Testis (tissue), 3 donors: ENCODE data around the gene CPNE1. TPM values are rescaled to one million over a fixed set of nuclear protein-coding genes. Genes with fewer than 3 reads are reported as not detected.

ENCODE experiments used
- DNase-seq: peaks from one replicate; pipeline ENCODE4 v3.0.0-alpha.2; 2019
- H3K27ac ChIP-seq, 2 donors: fragments of 200-600 bp; sonication (generic); one replicate each; pipeline ENCODE4 v1.5.1; 2019
- H3K27me3 ChIP-seq: fragments of 200-600 bp; sonication (generic); one replicate; pipeline ENCODE4 v1.5.1; 2019
- H3K36me3 ChIP-seq: fragments of 200-600 bp; sonication (generic); one replicate; pipeline ENCODE4 v1.5.1; 2017; ENCODE audit warnings: low read depth; ENCODE audit errors: missing control alignments
- H3K4me1 ChIP-seq: fragments of 200-600 bp; sonication (generic); one replicate; pipeline ENCODE4 v1.5.1; 2019
- H3K4me3 ChIP-seq, 2 donors: fragments of 200-600 bp; sonication (generic); one replicate each; pipeline ENCODE4 v1.5.1; 2017 to 2019
- H3K9me3 ChIP-seq: fragments of 200-600 bp; sonication (generic); one replicate; pipeline ENCODE4 v1.5.1; 2017
- POLR2A ChIP-seq: fragments of 450-650 bp; IDR thresholded peaks from one replicate; pipeline ENCODE4 v1.6.1; 2017; ENCODE audit warnings: antibody characterized with exemption, mild to moderate bottlenecking, moderate library complexity
- WGBS, 2 donors: methylation state at CpG; one replicate each; pipeline ENCODE4 v1.1.5; 2018; 5-methylcytosine and 5-hydroxymethylcytosine counted together
- intact Hi-C: fragments of 100-400 bp; cut with DNase I; formaldehyde crosslinking; loops from one replicate; pipeline ENCODE4 v1.15.1; 2023; ENCODE audit warnings: low total_unique reads
- polyA plus RNA-seq: library from polyadenylated mRNA; stranded (reverse); fragments of 350-450 nt; fragmentation: Illumina TruSeq; extraction: RNeasy Lipid Tissue Mini Kit (QIAGEN cat#74804); gene quantifications from one replicate; pipeline ENCODE4 v1.2.3, GENCODE V29; 2014; ENCODE audit warnings: low read depth, low replicate concordance; ENCODE audit not compliant: insufficient read depth
- total RNA-seq, 2 donors: library from RNA; depleted of rRNA; stranded (reverse); fragments of >200 nt; gene quantifications; one replicate each; pipeline ENCODE4 v1.2.3, GENCODE V29; 2016
- TF ChIP-seq, protein P1 (sequence below), 3 experiments: fragments of 450-650 bp in 2 of 3; fragments of 200-600 bp in 1 of 3; sonication (generic) in 1 of 3; IDR thresholded peaks; one replicate each; pipeline ENCODE4 v1.5.1; 2016 to 2019; ENCODE audit warnings: antibody characterized with exemption in 3 of 3, mild to moderate bottlenecking in 2 of 3, moderate library complexity in 1 of 3

The CPNE1 gene
- total and polyA plus RNA-seq, 3 donors from 2014 or later: 60.6 to 105 (median 103) TPM

DNA sequence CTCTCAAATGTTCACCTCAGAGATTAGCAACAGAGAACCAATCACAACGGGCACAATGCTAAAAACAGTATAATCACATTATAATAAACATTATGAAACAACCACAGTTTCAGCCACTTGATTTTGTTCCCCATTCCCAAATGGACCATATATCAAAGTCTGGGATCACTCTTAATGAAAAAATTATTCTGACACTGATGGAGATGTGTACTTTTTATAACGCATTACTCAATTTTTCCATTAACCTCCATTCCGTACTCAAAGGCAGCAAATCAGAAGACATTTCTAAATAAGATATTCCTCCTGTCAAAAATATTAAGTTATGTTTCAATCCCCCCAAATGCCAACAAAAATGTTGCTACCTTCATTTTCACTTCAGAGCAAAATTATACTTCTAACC is 2.8 kb downstream of the CPNE1 start:
- H3K27ac ChIP-seq: peak overlapping the region in 1 of 2 donors; percentile 31
- no peaks in the 10 kb centered on the region for H3K36me3 ChIP-seq
- DNase-seq: no peak
- 24 to 26% methylated on average over 3 of the region's 3 CpGs for WGBS, 2 donors
- no peaks in the 10 kb centered on the region for H3K27me3 ChIP-seq
- intact Hi-C loops: no loop called here
- peaks cover 16% of the 10 kb centered on the region for H3K4me1 ChIP-seq
- H3K9me3 ChIP-seq: no peaks in the 10 kb centered on the region
- no peak for TF ChIP-seq POLR2A
- TF ChIP-seq, protein P1, sequence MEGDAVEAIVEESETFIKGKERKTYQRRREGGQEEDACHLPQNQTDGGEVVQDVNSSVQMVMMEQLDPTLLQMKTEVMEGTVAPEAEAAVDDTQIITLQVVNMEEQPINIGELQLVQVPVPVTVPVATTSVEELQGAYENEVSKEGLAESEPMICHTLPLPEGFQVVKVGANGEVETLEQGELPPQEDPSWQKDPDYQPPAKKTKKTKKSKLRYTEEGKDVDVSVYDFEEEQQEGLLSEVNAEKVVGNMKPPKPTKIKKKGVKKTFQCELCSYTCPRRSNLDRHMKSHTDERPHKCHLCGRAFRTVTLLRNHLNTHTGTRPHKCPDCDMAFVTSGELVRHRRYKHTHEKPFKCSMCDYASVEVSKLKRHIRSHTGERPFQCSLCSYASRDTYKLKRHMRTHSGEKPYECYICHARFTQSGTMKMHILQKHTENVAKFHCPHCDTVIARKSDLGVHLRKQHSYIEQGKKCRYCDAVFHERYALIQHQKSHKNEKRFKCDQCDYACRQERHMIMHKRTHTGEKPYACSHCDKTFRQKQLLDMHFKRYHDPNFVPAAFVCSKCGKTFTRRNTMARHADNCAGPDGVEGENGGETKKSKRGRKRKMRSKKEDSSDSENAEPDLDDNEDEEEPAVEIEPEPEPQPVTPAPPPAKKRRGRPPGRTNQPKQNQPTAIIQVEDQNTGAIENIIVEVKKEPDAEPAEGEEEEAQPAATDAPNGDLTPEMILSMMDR (IDR thresholded peaks at IDR 0.05): no peak
- no peak overlapping the region for H3K4me3 ChIP-seq

DNA sequence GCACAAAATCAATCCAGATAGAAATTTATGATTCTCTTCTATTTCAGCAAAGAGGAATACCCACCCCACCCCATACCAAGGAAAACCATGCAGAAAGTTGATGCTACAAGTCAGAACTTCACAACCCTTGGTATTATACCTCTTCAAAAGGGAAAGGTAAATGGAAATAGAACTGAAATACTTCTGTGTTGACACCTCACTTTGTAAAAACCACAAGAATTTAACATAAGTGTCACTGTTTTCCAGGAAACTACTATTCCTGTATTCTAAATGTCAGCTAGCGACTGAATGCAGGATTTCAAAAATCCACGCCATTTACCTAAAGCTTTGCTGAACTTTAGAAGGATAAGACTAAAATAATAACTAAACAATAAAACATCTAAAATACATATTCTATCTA is 3.6 kb downstream of the CPNE1 start:
- DNase-seq: no peak
- WGBS, 2 donors: 75% methylated on average over 2 of the region's 2 CpGs
- Histone ChIP-seq H3K4me3 (no peak overlapping the region), H3K27ac (no peak overlapping the region), H3K4me1 (peaks cover 16% of the 10 kb centered on the region), H3K36me3 (no peaks in the 10 kb centered on the region), H3K9me3 (no peaks in the 10 kb centered on the region), H3K27me3 (no peaks in the 10 kb centered on the region)
- TF ChIP-seq, protein P1 (IDR thresholded peaks at IDR 0.05): no peak
- TF ChIP-seq POLR2A: no peak
- intact Hi-C loops: no loop called here

DNA sequence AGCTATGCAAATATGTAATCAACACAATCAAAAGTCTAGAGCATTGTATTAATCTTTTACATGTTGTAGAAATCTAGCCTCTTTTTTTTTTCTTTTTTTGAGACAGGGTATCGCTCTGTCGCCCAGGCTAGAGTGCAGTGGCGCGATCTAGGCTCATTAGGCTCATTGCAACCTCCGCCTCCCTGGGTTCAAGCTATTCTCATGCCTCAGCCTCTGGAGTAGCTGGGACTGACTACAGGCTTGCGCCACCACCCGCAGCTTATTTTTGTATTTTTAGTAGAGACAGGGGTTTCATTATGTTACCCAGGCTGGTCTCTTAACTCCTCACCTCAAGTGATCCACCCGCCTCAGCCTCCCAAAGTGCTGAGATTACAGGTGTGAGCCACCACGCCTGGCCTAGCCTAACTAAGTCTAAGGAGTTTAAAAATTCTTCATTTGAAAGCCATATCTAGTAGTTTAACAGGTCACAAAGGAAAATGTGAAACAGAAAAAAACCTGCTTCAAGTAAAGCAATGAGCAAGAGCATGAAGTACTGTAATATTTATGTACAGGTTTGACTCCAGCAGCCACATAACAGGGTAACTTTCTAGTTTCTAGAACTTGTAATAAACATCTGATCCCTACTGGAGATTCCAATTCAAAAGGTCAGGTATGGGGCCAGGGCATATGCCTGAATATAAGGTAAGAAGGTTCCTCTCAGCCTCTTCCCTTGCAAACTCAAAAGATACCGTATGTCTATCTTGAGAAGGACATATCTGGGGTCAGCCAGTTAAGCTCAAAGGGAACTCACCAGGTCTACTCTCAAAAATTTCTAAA is 4.4 kb downstream of the CPNE1 start:
- Histone ChIP-seq H3K27me3 (no peaks in the 10 kb centered on the region), H3K27ac (no peak overlapping the region), H3K9me3 (no peaks in the 10 kb centered on the region), H3K4me1 (peaks cover 16% of the 10 kb centered on the region), H3K36me3 (no peaks in the 10 kb centered on the region), H3K4me3 (no peak overlapping the region)
- no peak for DNase-seq
- WGBS, 2 donors: 76 to 89% methylated on average over 10 of the region's 10 CpGs
- TF ChIP-seq, protein P1 (IDR thresholded peaks at IDR 0.05): no peak
- TF ChIP-seq POLR2A: no peak
- intact Hi-C loops: no loop called here

DNA sequence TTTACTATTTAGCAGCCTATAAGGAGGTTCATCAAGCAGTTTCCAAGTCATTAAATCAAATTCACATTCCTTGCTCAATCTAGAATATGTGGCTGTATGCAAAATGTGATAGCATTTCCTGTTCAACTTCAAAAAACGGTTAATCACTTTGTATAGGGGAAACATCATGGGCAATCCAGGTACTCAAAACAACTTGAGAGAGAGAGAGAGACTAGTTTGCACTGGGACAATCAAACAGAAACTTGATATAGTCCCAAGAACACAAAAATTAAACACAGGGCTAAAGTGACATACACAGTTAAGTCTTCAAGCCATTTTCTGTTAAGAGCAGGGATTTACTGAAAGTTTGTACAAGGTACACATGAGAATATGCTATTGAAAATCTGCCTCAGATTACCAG is 7.4 kb downstream of the CPNE1 start:
- no peak for DNase-seq
- Histone ChIP-seq H3K36me3 (no peaks in the 10 kb centered on the region), H3K9me3 (no peaks in the 10 kb centered on the region), H3K4me1 (peaks cover 16% of the 10 kb centered on the region), H3K4me3 (no peak overlapping the region), H3K27ac (no peak overlapping the region), H3K27me3 (no peaks in the 10 kb centered on the region)
- no peak for TF ChIP-seq POLR2A
- TF ChIP-seq, protein P1 (IDR thresholded peaks at IDR 0.05): no peak
- 36 to 39% methylated on average over 1 of the region's 1 CpG for WGBS, 2 donors
- intact Hi-C loops: no loop called here

DNA sequence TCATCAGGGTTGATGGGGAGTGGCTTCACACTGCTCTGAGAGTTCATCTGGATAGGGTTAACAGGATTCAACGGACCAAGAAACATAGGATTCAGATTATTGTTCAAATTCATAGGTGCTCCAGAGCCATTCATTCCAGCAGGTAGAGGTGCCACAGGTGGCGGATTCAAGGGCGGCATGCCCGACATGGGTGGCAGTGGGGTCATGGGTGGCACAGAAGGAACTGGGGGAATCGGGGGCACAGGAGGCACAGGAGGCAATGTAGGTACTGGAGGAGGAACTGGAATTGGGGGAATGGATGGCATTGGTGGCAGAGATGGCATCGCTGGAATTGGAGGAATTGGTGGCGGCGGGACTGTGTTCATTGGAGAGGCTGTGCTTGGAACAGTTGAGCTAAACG is 10.3 kb downstream of the CPNE1 start:
- WGBS, 2 donors: 93 to 98% methylated on average over 9 of the region's 9 CpGs

More for the DNA sequence above, 10.3 kb downstream of the CPNE1 start:
- Histone ChIP-seq H3K36me3 (no peaks in the 10 kb centered on the region), H3K4me1 (no peaks in the 10 kb centered on the region), H3K27ac (no peak overlapping the region), H3K9me3 (no peaks in the 10 kb centered on the region), H3K27me3 (no peaks in the 10 kb centered on the region), H3K4me3 (no peak overlapping the region)
- intact Hi-C loops: no loop called here
- no peak for DNase-seq
- TF ChIP-seq, protein P1 (IDR thresholded peaks at IDR 0.05): no peak
- no peak for TF ChIP-seq POLR2A
